Stimulated activated CD4-positive, alpha-beta T cell treated with anti-CD3 and anti-CD28 coated beads, TNF-alpha, amount 100 ng/mL, for 24 hours (primary cell): ENCODE results near the gene ARF1.
"Not testable (repeated sequence)": the region's sequence is repeated elsewhere in the genome, so short reads cannot be mapped to it uniquely, and the experiment has no call there.

ENCODE experiments used
- DNase-seq, 3 experiments: peaks; one replicate each; pipeline ENCODE4 v3.0.0-alpha.2; 2020; ENCODE audit warnings: low read depth in 3 of 3

The ARF1 gene

GRCh38 chr1:228102791-228103620, 20.5 kb downstream of the ARF1 start, which contains the start of gene C1orf35:
Gene C1orf35, minus strand, starts transcription at chr1:228103325. Its CDS starts 98 bp downstream, at chr1:228103227.
- DNase-seq: peak; percentile 87 to 95 (median 94)

- no peak for DNase-seq
These were observed 22.2 kb downstream of the ARF1 start for GRCh38 chr1:228104526-228105269.

GRCh38 chr1:228105270-228105995, 22.9 kb downstream of the ARF1 start:
- DNase-seq: no peak

GRCh38 chr1:228105996-228106799, 23.7 kb downstream of the ARF1 start:
- DNase-seq: no peak

GRCh38 chr1:228106800-228107054, 24.2 kb downstream of the ARF1 start:
- no peak for DNase-seq

- DNase-seq: no peak
These were observed 25.1 kb downstream of the ARF1 start for GRCh38 chr1:228107636-228108035.

- DNase-seq: no peak
These were observed 25.7 kb downstream of the ARF1 start for GRCh38 chr1:228108055-228108690.

GRCh38 chr1:228108742-228109072, 26.2 kb downstream of the ARF1 start:
- no peak for DNase-seq

- DNase-seq: peak; percentile 96 to 98 (median 98)
These were observed 26.8 kb downstream of the ARF1 start, which contains the start of gene MRPL55 for GRCh38 chr1:228109073-228109961. Gene MRPL55, minus strand, starts transcription at chr1:228109299. Its CDS starts 1,039 bp downstream, at chr1:228108260.

- no peak for DNase-seq
These were observed 27.5 kb downstream of the ARF1 start for GRCh38 chr1:228109962-228110488.

GRCh38 chr1:228110556-228110955, 28.0 kb downstream of the ARF1 start:
- no peak for DNase-seq

GRCh38 chr1:228111315-228111714, 28.8 kb downstream of the ARF1 start:
- not testable (repeated sequence) for DNase-seq

- DNase-seq: no peak
These were observed 29.7 kb downstream of the ARF1 start for GRCh38 chr1:228112167-228112566.

- DNase-seq: no peak
These were observed 30.1 kb downstream of the ARF1 start for GRCh38 chr1:228112617-228113016.

- DNase-seq: no peak
These were observed 32.3 kb downstream of the ARF1 start for GRCh38 chr1:228114827-228115226.

GRCh38 chr1:228117335-228117734, 34.8 kb downstream of the ARF1 start:
- no peak for DNase-seq

GRCh38 chr1:228118040-228118439, 35.5 kb downstream of the ARF1 start:
- DNase-seq: no peak

GRCh38 chr1:228120351-228120750, 37.8 kb downstream of the ARF1 start:
- DNase-seq: no peak

GRCh38 chr1:228120857-228121489, 38.5 kb downstream of the ARF1 start:
- no peak for DNase-seq
